ENCODE data around the gene TUNAR.

DNA sequence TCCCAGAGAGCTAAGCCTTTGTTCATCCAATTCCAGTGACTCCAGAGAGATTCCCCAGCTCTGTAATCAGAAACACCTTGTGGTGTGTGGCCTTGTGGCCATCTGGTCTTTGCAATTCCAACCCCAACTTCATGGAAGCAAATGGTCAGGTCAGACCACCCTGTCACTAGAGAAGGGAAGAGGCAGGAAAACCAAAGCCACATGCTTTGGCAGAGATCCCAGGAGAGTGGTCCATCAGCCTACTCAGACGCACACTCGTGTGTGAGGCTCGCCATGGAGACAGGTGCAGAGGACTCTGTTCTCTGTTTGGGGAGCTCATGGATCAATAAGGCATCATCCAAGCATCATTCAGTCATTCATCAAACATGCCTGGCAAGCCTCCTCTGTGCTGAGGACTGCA, 46.2 kb upstream of the TUNAR start:
- TF ChIP-seq CTCF (conservative IDR thresholded peaks at IDR 0.05; ENCODE audit: low read length) (no peak), EZH2phosphoT487 (IDR thresholded peaks at IDR 0.05; ENCODE audit: borderline replicate concordance, low read depth, low read length) (no peak)

All from OCI-LY7 (cell line).